ENCODE results near the gene STK32C.

DNA sequence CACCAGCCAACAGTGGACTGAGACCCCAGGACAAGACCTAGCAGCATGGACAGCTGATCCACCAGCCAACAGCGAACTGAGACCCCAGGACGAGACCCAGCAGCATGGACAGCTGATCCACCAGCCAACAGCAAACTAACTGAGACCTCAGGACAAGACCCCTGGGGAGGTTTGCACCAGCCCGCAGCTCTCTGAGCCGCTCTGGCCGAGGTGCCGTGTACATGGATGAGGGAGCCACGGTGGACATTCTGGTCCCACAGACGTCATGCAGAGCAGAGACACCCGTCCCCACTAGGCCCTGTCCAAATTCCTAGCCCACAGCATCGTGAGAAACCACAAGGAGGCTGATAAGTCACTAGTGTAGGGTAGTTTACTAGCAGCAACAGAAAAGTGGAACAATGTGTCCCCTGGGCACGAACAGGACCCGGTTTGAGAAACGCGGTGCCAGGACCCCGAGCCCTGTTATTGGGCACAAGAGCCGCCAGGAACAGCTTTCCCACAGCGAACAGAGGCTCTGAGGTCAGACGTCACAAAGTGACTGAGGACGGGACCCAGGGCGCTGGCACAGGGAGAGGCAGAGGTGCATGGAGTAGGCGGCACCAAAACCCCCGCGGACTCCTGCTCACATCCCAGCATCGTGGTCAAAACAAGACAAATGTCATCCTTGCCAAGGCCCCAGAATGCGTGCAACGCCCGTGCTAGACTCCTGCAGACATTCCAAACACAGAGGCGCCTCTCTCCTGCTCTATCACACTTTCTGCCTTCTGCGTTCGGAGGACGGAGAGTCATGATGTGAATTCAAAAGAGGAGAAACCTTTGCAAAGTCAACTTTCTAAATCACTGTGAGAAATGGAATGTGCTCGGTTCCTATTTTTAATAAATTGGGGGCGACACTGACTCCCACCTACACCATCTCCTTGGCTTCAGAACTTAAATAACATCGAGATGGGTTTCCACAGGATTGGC, 8.1 kb downstream of the STK32C start:
- no peak for TF ChIP-seq EP300 (IDR thresholded peaks at IDR 0.05)
- TF ChIP-seq, protein P1, sequence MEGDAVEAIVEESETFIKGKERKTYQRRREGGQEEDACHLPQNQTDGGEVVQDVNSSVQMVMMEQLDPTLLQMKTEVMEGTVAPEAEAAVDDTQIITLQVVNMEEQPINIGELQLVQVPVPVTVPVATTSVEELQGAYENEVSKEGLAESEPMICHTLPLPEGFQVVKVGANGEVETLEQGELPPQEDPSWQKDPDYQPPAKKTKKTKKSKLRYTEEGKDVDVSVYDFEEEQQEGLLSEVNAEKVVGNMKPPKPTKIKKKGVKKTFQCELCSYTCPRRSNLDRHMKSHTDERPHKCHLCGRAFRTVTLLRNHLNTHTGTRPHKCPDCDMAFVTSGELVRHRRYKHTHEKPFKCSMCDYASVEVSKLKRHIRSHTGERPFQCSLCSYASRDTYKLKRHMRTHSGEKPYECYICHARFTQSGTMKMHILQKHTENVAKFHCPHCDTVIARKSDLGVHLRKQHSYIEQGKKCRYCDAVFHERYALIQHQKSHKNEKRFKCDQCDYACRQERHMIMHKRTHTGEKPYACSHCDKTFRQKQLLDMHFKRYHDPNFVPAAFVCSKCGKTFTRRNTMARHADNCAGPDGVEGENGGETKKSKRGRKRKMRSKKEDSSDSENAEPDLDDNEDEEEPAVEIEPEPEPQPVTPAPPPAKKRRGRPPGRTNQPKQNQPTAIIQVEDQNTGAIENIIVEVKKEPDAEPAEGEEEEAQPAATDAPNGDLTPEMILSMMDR (IDR thresholded peaks at IDR 0.05): no peak

Measured in esophagus muscularis mucosa (tissue), 3 donors.